HepG2 (cell line): Measurements from ENCODE around the gene ZNF587B. TPM values are rescaled to one million over a fixed set of nuclear protein-coding genes. Genes with fewer than 3 reads are reported as not detected.

Experiments used
- ATF7-NPFF ChIP-seq: sonication (generic); formaldehyde crosslinking; IDR thresholded peaks from 2 replicates; pipeline ENCODE4 v1.8.1; 2023; ENCODE audit warnings: mild to moderate bottlenecking, low read depth, missing genetic modification reagents, moderate library complexity
- BRCA1 ChIP-seq: sonication (generic); formaldehyde crosslinking; IDR thresholded peaks from 2 replicates; pipeline ENCODE4 v1.4.0; 2020; ENCODE audit warnings: missing genetic modification reagents
- GABPA ChIP-seq, 2 experiments: IDR thresholded peaks; 2 replicates each; pipeline ENCODE4 v1.6.1; 2011 to 2016; ENCODE audit warnings: low read depth in 2 of 2, low read length in 1 of 2, missing biosample characterization in 1 of 2, missing genetic modification characterization in 1 of 2
- HNF1B ChIP-seq: sonication (generic); formaldehyde crosslinking; IDR thresholded peaks from 2 replicates; pipeline ENCODE4 v1.5.1; 2020; ENCODE audit warnings: mild to moderate bottlenecking, moderate library complexity, missing genetic modification reagents
- RXRB ChIP-seq: IDR thresholded peaks from 2 replicates; pipeline ENCODE4 v1.6.1; 2016; ENCODE audit warnings: borderline replicate concordance, missing genetic modification reagents, missing compliant biosample characterization
- SALL1 ChIP-seq: sonication (generic); formaldehyde crosslinking; IDR thresholded peaks from 2 replicates; pipeline ENCODE4 v1.8.0; 2022; ENCODE audit warnings: mild to moderate bottlenecking, missing genetic modification reagents
- SMAD3 ChIP-seq: sonication (generic); formaldehyde crosslinking; IDR thresholded peaks from 2 replicates; pipeline ENCODE4 v1.4.0; 2020; ENCODE audit warnings: missing genetic modification reagents
- TMF1 ChIP-seq: sonication (generic); formaldehyde crosslinking; IDR thresholded peaks from 2 replicates; pipeline ENCODE4 v1.8.1; 2022; ENCODE audit warnings: low read depth, missing genetic modification reagents
- YEATS2 ChIP-seq: sonication (generic); formaldehyde crosslinking; IDR thresholded peaks from 2 replicates; pipeline ENCODE4 v1.4.0; 2020; ENCODE audit warnings: missing genetic modification reagents, borderline replicate concordance
- ZBTB4 ChIP-seq: sonication (generic); formaldehyde crosslinking; IDR thresholded peaks from 2 replicates; pipeline ENCODE4 v1.4.0; 2020; ENCODE audit warnings: missing genetic modification reagents, mild to moderate bottlenecking, borderline replicate concordance
- ZMAT5 ChIP-seq: sonication (generic); formaldehyde crosslinking; IDR thresholded peaks from 2 replicates; pipeline ENCODE4 v1.5.0; 2020; ENCODE audit warnings: mild to moderate bottlenecking, low read depth, missing genetic modification reagents, borderline replicate concordance
- ZNF232 ChIP-seq: sonication (generic); formaldehyde crosslinking; IDR thresholded peaks from 2 replicates; pipeline ENCODE4 v1.4.0; 2020; ENCODE audit warnings: missing genetic modification reagents, borderline replicate concordance
- ZNF891 ChIP-seq: sonication (generic); formaldehyde crosslinking; IDR thresholded peaks from 2 replicates; pipeline ENCODE4 v1.5.0; 2020; ENCODE audit warnings: mild to moderate bottlenecking, missing genetic modification reagents
- polyA plus RNA-seq, 8 experiments: library from polyadenylated mRNA; depleted of rRNA in 3 of 8; stranded (reverse) in 7 of 8; unstranded in 1 of 8; fragments of >200 nt; fragmentation: Illumina TruSeq in 4 of 8; extraction: Trizol in 4 of 8; gene quantifications; 2 replicates each; pipeline versions ENCODE4 v1.2.1 to v1.2.3, GENCODE V29; 2011 to 2016; ENCODE audit warnings: low read depth in 4 of 8, missing spikeins in 1 of 8, mixed read lengths in 1 of 8; ENCODE audit not compliant: insufficient read depth in 1 of 8
- total RNA-seq, 5 experiments: library from RNA; depleted of rRNA; stranded (reverse); fragments of >200 nt; fragmentation: Illumina TruSeq; extraction: Trizol; gene quantifications; 2 replicates each; pipeline ENCODE4 v1.2.3, GENCODE V29; 2016; ENCODE audit warnings: low read depth in 1 of 5
- TF ChIP-seq, protein P1 (sequence below): sonication (generic); formaldehyde crosslinking; IDR thresholded peaks from 2 replicates; pipeline ENCODE4 v1.4.0; 2020; ENCODE audit warnings: missing genetic modification reagents
- TF ChIP-seq, protein P2 (sequence below): IDR thresholded peaks from 2 replicates; pipeline ENCODE4 v1.6.1; 2012; ENCODE audit warnings: low read depth, low read length, improper control_type of control experiment

The ZNF587B gene
- total and polyA plus RNA-seq, 2 of the 13 experiments (the other 11 are each of a cell fraction or from before 2014, with no cell fraction given): 5.2 to 29.9 TPM

- TF ChIP-seq, protein P1, sequence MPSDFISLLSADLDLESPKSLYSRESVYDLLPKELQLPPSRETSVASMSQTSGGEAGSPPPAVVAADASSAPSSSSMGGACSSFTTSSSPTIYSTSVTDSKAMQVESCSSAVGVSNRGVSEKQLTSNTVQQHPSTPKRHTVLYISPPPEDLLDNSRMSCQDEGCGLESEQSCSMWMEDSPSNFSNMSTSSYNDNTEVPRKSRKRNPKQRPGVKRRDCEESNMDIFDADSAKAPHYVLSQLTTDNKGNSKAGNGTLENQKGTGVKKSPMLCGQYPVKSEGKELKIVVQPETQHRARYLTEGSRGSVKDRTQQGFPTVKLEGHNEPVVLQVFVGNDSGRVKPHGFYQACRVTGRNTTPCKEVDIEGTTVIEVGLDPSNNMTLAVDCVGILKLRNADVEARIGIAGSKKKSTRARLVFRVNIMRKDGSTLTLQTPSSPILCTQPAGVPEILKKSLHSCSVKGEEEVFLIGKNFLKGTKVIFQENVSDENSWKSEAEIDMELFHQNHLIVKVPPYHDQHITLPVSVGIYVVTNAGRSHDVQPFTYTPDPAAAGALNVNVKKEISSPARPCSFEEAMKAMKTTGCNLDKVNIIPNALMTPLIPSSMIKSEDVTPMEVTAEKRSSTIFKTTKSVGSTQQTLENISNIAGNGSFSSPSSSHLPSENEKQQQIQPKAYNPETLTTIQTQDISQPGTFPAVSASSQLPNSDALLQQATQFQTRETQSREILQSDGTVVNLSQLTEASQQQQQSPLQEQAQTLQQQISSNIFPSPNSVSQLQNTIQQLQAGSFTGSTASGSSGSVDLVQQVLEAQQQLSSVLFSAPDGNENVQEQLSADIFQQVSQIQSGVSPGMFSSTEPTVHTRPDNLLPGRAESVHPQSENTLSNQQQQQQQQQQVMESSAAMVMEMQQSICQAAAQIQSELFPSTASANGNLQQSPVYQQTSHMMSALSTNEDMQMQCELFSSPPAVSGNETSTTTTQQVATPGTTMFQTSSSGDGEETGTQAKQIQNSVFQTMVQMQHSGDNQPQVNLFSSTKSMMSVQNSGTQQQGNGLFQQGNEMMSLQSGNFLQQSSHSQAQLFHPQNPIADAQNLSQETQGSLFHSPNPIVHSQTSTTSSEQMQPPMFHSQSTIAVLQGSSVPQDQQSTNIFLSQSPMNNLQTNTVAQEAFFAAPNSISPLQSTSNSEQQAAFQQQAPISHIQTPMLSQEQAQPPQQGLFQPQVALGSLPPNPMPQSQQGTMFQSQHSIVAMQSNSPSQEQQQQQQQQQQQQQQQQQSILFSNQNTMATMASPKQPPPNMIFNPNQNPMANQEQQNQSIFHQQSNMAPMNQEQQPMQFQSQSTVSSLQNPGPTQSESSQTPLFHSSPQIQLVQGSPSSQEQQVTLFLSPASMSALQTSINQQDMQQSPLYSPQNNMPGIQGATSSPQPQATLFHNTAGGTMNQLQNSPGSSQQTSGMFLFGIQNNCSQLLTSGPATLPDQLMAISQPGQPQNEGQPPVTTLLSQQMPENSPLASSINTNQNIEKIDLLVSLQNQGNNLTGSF (CRISPR knock-in tag): 0 out of 2 replicates have a peak, but pooled peaks have one; percentile 18
- TF ChIP-seq ZBTB4 (CRISPR knock-in tag) (peak; percentile 49; the same call in 1 of the 2 replicates), ZNF891 (CRISPR knock-in tag) (peak; percentile 85; the same call in 1 of the 2 replicates), RXRB (CRISPR knock-in tag) (peak; percentile 52; the same call in 1 of the 2 replicates), ZMAT5 (no peak), HNF1B (CRISPR knock-in tag) (peak; percentile 70; the same call in 1 of the 2 replicates), ZNF232 (peak; percentile 82; the same call in 1 of the 2 replicates), ATF7-NPFF (CRISPR knock-in tag) (no peak), GABPA (IDR thresholded peaks at IDR 0.05; ENCODE audit: low read depth, low read length) (peak; percentile 89), GABPA (CRISPR knock-in tag; IDR thresholded peaks at IDR 0.05; ENCODE audit: low read depth) (peak; percentile 97), BRCA1 (CRISPR knock-in tag) (0 out of 2 replicates have a peak, but pooled peaks have one; percentile 37), YEATS2 (peak; percentile 92; the same call in 1 of the 2 replicates), TMF1 (peak; percentile 55; the same call in 1 of the 2 replicates), SMAD3 (CRISPR knock-in tag) (peak; percentile 82), SALL1 (CRISPR knock-in tag) (peak; percentile 85)
- TF ChIP-seq, protein P2, sequence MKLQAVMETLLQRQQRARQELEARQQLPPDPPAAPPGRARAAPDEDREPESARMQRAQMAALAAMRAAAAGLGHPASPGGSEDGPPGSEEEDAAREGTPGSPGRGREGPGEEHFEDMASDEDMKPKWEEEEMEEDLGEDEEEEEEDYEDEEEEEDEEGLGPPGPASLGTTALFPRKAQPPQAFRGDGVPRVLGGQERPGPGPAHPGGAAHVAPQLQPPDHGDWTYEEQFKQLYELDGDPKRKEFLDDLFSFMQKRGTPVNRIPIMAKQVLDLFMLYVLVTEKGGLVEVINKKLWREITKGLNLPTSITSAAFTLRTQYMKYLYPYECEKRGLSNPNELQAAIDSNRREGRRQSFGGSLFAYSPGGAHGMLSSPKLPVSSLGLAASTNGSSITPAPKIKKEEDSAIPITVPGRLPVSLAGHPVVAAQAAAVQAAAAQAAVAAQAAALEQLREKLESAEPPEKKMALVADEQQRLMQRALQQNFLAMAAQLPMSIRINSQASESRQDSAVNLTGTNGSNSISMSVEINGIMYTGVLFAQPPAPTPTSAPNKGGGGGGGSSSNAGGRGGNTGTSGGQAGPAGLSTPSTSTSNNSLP: peak; percentile 33; the same call in 1 of the 2 replicates
Measured at GRCh38 chr19:57819475-57820148, 10.5 kb upstream of the ZNF587B start (continued).
